Activated T-helper 2 cell treated with anti-CD3 and anti-CD28 coated beads, Interferon-gamma antibody, Interleukin-2, Interleukin-4, amounts not matched to agents 10 μg/mL and 5 μg/mL and 100 μg/mL, durations not matched to agents 14 hours and 24 hours and 36 hours (primary cell): ENCODE measurements around the gene PLA2G5. TPM values are rescaled to one million over a fixed set of nuclear protein-coding genes. Genes with fewer than 3 reads are reported as not detected.
"Not testable (repeated sequence)": the region's sequence is repeated elsewhere in the genome, so short reads cannot be mapped to it uniquely, and the experiment has no call there.

Experiments
- DNase-seq: peaks from one replicate; pipeline ENCODE4 v3.0.0; 2021; ENCODE audit warnings: low spot score
- H3K27ac Mint-ChIP-seq: one replicate; pipeline ENCODE4 v1.8.0; 2021; ENCODE audit warnings: mixed read lengths
- H3K27me3 Mint-ChIP-seq: one replicate; pipeline ENCODE4 v1.8.0; 2021; ENCODE audit warnings: low read depth, mixed read lengths
- H3K36me3 Mint-ChIP-seq: one replicate; pipeline ENCODE4 v1.8.0; 2021; ENCODE audit warnings: low read depth, mixed read lengths
- H3K4me1 Mint-ChIP-seq: one replicate; pipeline ENCODE4 v1.8.0; 2021; ENCODE audit warnings: low read depth, mixed read lengths
- H3K4me3 Mint-ChIP-seq: one replicate; pipeline ENCODE4 v1.8.0; 2021; ENCODE audit warnings: low read depth, mild to moderate bottlenecking, moderate library complexity, mixed read lengths
- H3K9me3 Mint-ChIP-seq: one replicate; pipeline ENCODE4 v1.8.0; 2021; ENCODE audit warnings: mixed read lengths
- intact Hi-C: fragments of 100-400 bp; cut with micrococcal nuclease; formaldehyde crosslinking; loops from one replicate; pipeline ENCODE4 v1.15.1; 2023
- total RNA-seq: library from RNA; stranded (reverse); gene quantifications from 2 replicates; pipeline ENCODE4 v1.2.3, GENCODE V29; 2022

PLA2G5 gene
- total RNA-seq, 1 donor from 2014 or later: not detected

GRCh38 chr1:20119347-20119746, 49.4 kb downstream of the PLA2G5 start, which contains the start of gene PLA2G2D:
Gene PLA2G2D, minus strand, starts transcription at chr1:20119536. Its CDS starts 38 bp downstream, at chr1:20119498.
- peaks cover 10% of the 10 kb centered on the region for H3K27me3 Mint-ChIP-seq

DNA sequence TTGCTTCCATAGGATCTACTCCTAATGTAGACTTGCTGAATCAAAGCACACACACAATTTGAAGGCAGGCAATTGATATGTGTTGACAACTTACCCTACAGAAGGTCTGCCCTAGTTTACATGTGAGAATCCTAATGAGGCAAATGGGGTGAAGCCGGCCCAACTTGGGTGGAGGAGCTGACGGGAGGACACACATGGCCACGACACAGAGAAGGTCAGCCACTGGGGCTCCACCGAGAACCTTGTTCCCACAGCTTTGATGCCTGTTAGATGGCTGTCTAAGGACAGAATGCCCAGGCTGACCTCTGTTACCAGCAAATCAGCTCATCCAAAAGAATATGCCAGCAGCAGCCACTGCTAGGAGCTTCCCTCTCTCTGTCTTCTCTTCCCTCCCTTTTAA, 50.8 kb downstream of the PLA2G5 start:
- no peaks in the 10 kb centered on the region for H3K36me3 Mint-ChIP-seq
- intact Hi-C loops: no loop called here
- H3K27me3 Mint-ChIP-seq: peaks cover 10% of the 10 kb centered on the region
- H3K27ac Mint-ChIP-seq: no peak overlapping the region
- no peak overlapping the region for H3K4me3 Mint-ChIP-seq
- no peak for DNase-seq
- H3K4me1 Mint-ChIP-seq: no peaks in the 10 kb centered on the region
- no peaks in the 10 kb centered on the region for H3K9me3 Mint-ChIP-seq

More at GRCh38 chr1:20119347-20119746, 49.4 kb downstream of the PLA2G5 start, which contains the start of gene PLA2G2D:
- H3K4me1 Mint-ChIP-seq: no peaks in the 10 kb centered on the region
- no peak within 1 kb of the TSS for H3K4me3 Mint-ChIP-seq
- H3K27ac Mint-ChIP-seq: no peak within 1 kb of the TSS
- no peaks in the 10 kb centered on the region for H3K9me3 Mint-ChIP-seq
- intact Hi-C loops: no loop called here
- DNase-seq: no peak
- no peaks in the 10 kb centered on the region for H3K36me3 Mint-ChIP-seq

DNA sequence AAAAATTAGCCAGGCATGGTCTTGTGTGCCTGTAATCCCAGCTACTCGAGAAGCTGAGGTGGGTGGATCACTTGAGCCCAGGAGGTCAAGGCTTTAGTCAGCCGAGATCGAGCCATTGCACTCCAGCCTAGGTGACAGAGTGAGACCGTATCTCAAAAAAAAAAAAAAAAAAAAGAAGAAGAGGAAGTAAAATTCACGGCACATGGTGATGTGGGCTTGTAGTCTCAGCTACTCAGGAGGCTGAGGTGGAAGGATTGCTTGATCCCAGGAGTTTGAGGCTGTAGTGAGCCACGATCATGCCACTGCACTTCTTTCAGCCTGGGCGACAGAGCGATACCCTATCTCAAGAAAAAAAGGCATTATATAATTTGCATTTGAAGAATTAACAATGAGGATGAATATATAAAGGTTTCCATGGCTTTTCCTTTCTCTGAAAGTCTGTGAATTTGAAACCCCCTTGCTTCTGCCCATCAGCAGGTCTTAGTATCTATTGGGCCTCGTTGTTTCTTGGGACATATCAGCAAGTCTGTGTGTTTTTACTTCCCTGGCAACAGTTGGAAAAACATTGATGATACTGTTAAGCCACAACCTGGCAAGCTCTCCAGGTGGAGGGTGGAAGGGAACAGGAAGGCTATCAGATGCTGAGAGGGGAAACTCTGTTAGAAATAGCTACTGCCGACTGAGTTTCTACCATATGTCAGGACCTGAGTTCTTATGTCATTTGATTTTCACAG, 53.9 kb downstream of the PLA2G5 start:
- no peak for DNase-seq
- Mint-ChIP-seq H3K27me3 (peaks cover 8% of the 10 kb centered on the region), H3K9me3 (no peaks in the 10 kb centered on the region), H3K4me3 (no peak overlapping the region), H3K36me3 (no peaks in the 10 kb centered on the region), H3K27ac (no peak overlapping the region), H3K4me1 (no peaks in the 10 kb centered on the region)
- intact Hi-C loops: no loop called here

- Mint-ChIP-seq H3K4me3 (no peak overlapping the region), H3K27ac (no peak overlapping the region), H3K4me1 (no peaks in the 10 kb centered on the region), H3K36me3 (no peaks in the 10 kb centered on the region), H3K27me3 (peaks cover 8% of the 10 kb centered on the region), H3K9me3 (no peaks in the 10 kb centered on the region)
- no peak for DNase-seq
- intact Hi-C loops: no loop called here
These were observed 54.6 kb downstream of the PLA2G5 start for GRCh38 chr1:20124456-20125057.

GRCh38 chr1:20125100-20125499, 55.1 kb downstream of the PLA2G5 start:
- H3K27ac Mint-ChIP-seq: no peak overlapping the region
- no peaks in the 10 kb centered on the region for H3K4me1 Mint-ChIP-seq
- no peaks in the 10 kb centered on the region for H3K9me3 Mint-ChIP-seq
- DNase-seq: no peak
- H3K27me3 Mint-ChIP-seq: peaks cover 3% of the 10 kb centered on the region
- no peaks in the 10 kb centered on the region for H3K36me3 Mint-ChIP-seq
- intact Hi-C loops: no loop called here
- no peak overlapping the region for H3K4me3 Mint-ChIP-seq

DNA sequence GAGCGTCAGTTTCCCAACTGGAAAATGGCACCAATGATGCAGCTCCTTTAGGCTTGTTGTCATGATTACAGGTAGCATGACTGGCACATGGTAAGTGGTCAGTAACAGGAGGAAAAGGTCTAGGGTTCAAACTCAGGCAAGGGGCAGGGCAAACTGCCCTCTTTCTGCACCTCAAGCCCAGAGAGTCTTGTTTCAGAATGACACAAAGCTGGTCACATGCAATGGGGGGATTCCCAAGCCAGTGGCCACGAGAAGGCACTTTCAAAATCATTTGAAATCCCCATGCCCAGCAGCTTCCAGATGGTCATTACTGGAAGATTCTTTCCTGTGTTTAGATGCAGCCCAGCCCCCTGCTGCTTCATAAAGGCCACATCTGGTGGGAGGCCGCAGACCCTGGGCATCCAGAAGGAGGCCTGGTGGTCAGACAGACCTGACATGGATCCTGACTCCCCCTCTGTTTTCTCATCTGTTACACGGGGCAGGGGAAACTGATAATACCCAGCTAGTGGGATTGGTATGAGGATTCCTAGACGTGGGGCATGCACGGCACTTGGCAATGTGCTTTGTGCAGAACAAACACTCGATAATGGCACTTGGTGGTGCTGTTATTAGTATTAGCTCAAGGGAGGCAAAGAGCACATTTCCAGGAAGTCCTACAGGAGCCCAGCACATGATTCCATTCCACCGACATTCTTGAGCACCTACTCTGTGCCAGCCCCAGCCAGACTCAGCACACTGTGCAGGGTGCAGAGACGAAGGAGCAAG, 56.2 kb downstream of the PLA2G5 start:
- H3K4me1 Mint-ChIP-seq: no peaks in the 10 kb centered on the region
- H3K9me3 Mint-ChIP-seq: no peaks in the 10 kb centered on the region
- H3K27ac Mint-ChIP-seq: no peak overlapping the region
- H3K27me3 Mint-ChIP-seq: peaks cover 3% of the 10 kb centered on the region
- intact Hi-C loops: no loop called here
- DNase-seq: no peak
- H3K4me3 Mint-ChIP-seq: no peak overlapping the region
- H3K36me3 Mint-ChIP-seq: no peaks in the 10 kb centered on the region

GRCh38 chr1:20126806-20127440, 56.9 kb downstream of the PLA2G5 start:
- intact Hi-C loops: no loop called here
- no peak for DNase-seq
- H3K27me3 Mint-ChIP-seq: peaks cover 3% of the 10 kb centered on the region
- no peak overlapping the region for H3K27ac Mint-ChIP-seq
- no peaks in the 10 kb centered on the region for H3K36me3 Mint-ChIP-seq
- no peak overlapping the region for H3K4me3 Mint-ChIP-seq
- no peaks in the 10 kb centered on the region for H3K9me3 Mint-ChIP-seq
- H3K4me1 Mint-ChIP-seq: no peaks in the 10 kb centered on the region

GRCh38 chr1:20130518-20130917, 60.5 kb downstream of the PLA2G5 start:
- H3K4me3 Mint-ChIP-seq, H3K27ac Mint-ChIP-seq, H3K36me3 Mint-ChIP-seq, H3K4me1 Mint-ChIP-seq, intact Hi-C loops, DNase-seq, H3K9me3 Mint-ChIP-seq: not testable (repeated sequence)
- peaks cover 12% of the 10 kb centered on the region for H3K27me3 Mint-ChIP-seq

DNA sequence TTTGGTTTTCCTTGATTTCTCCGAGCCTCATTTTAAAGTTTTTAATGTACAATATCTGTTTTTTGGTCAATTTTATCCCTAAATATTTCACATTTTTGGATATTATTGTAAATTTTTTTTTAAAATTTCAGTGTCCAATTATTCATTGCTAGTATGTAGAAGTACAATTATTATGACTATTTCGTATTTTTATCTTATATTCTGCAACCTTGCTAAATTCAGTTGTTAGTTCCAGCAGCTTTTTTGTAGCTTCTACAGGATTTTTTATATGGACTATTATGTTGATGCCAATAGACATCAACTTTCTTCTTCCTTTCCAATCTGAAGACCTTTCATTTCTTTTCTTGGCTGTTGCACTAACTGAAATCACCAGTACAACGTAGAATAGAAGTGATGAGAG, 65.0 kb downstream of the PLA2G5 start:
- peaks cover 14% of the 10 kb centered on the region for H3K27me3 Mint-ChIP-seq
- no peak overlapping the region for H3K4me3 Mint-ChIP-seq
- intact Hi-C loops: no loop called here
- H3K4me1 Mint-ChIP-seq: no peaks in the 10 kb centered on the region
- H3K9me3 Mint-ChIP-seq: no peaks in the 10 kb centered on the region
- no peaks in the 10 kb centered on the region for H3K36me3 Mint-ChIP-seq
- no peak overlapping the region for H3K27ac Mint-ChIP-seq
- DNase-seq: no peak

DNA sequence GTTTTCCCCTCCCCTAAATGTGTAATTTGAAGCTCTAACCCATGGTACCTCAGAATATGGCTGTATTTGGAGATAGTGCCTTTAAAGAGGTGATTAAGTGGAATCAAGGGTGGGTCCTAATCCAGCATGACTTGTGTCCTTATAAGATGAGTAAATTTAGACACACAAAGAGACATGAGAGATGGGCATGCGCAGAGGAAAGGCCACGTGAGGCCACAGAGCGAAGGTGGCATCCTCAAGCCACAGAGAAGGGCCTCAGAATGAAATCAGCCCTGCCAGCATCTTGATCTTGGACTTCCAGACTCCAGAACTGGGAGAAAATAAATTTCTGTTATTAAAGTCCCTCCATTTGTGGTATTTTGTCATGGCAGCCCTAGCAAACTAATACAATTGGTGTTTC, 66.3 kb downstream of the PLA2G5 start:
- intact Hi-C loops: no loop called here
- no peak for DNase-seq
- Mint-ChIP-seq H3K9me3 (no peaks in the 10 kb centered on the region), H3K36me3 (no peaks in the 10 kb centered on the region), H3K4me3 (no peak overlapping the region), H3K27ac (no peak overlapping the region), H3K27me3 (peaks cover 14% of the 10 kb centered on the region), H3K4me1 (no peaks in the 10 kb centered on the region)

DNA sequence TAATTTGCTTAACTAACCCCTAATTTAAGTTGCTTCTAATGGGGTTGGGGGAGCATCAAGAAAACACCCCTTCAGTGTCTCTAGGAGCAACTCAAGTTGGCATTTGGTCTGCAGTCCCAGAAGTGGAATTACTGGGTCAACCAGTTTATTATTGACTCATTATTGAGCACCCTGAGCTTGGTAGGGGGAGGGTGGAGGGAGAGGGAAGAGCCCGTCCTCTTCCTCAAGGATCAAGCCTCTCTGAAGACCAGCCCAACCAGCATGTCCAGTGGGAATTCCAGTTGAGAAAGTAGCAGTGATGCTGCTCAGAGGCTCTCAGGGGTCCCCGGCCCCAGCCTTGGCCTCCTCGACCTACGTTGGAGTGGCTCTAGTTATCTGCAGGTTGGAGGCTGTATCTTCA, 67.1 kb downstream of the PLA2G5 start:
- intact Hi-C loops: no loop called here
- Mint-ChIP-seq H3K4me3 (no peak overlapping the region), H3K9me3 (no peaks in the 10 kb centered on the region), H3K27ac (no peak overlapping the region), H3K27me3 (peaks cover 13% of the 10 kb centered on the region), H3K4me1 (no peaks in the 10 kb centered on the region), H3K36me3 (no peaks in the 10 kb centered on the region)
- no peak for DNase-seq

GRCh38 chr1:20137604-20138003, 67.6 kb downstream of the PLA2G5 start:
- H3K4me3 Mint-ChIP-seq: no peak overlapping the region
- intact Hi-C loops: no loop called here
- H3K4me1 Mint-ChIP-seq: no peaks in the 10 kb centered on the region
- no peaks in the 10 kb centered on the region for H3K36me3 Mint-ChIP-seq
- no peak overlapping the region for H3K27ac Mint-ChIP-seq
- H3K9me3 Mint-ChIP-seq: no peaks in the 10 kb centered on the region
- DNase-seq: no peak
- peaks cover 11% of the 10 kb centered on the region for H3K27me3 Mint-ChIP-seq
